Transverse colon (tissue), 4 donors: ENCODE results near the gene RILPL1. TPM values are rescaled to one million over a fixed set of nuclear protein-coding genes. Genes with fewer than 3 reads are reported as not detected.

ENCODE experiments used
- DNase-seq: peaks from one replicate; pipeline ENCODE4 v3.0.0-alpha.2; 2019
- H3K27ac ChIP-seq, 4 donors: fragments of 200-600 bp; sonication (generic); 2 replicates each; pipeline ENCODE4 v1.5.1; 2016 to 2018; ENCODE audit warnings: inconsistent platforms in 4 of 4
- H3K27me3 ChIP-seq: fragments of 200-600 bp; sonication (generic); 2 replicates; pipeline ENCODE4 v1.5.1; 2017; ENCODE audit warnings: inconsistent platforms
- H3K36me3 ChIP-seq, 4 donors: fragments of 200-600 bp; sonication (generic); 2 replicates each; pipeline ENCODE4 v1.5.1; 2017 to 2019; ENCODE audit warnings: inconsistent platforms in 4 of 4
- H3K4me1 ChIP-seq, 4 donors: fragments of 200-600 bp; sonication (generic); 2 replicates each; pipeline ENCODE4 v1.5.1; 2017 to 2020; ENCODE audit warnings: inconsistent platforms in 4 of 4
- H3K4me3 ChIP-seq, 4 donors: fragments of 200-600 bp; sonication (generic); 1 replicate in 1 of 4; 2 replicates in 3 of 4; pipeline versions ENCODE4 v1.5.1 to v1.6.1; 2017 to 2019; ENCODE audit warnings: inconsistent platforms in 4 of 4
- H3K9me3 ChIP-seq, 2 donors: fragments of 200-600 bp; sonication (generic); 2 replicates each; pipeline ENCODE4 v1.5.1; 2017 to 2019; ENCODE audit warnings: inconsistent platforms in 2 of 2
- CTCF ChIP-seq, 5 experiments: fragments of 200-600 bp in 3 of 5; fragments of 450-650 bp in 2 of 5; sonication (generic) in 3 of 5; IDR thresholded peaks; 1 replicate in 2 of 5; 2 replicates in 3 of 5; pipeline ENCODE4 v1.5.1; 2016 to 2017; ENCODE audit warnings: antibody characterized with exemption in 5 of 5, inconsistent platforms in 3 of 5, mild to moderate bottlenecking in 2 of 5, moderate library complexity in 1 of 5
- EP300 ChIP-seq: sonication (generic); formaldehyde crosslinking; IDR thresholded peaks from one replicate; pipeline ENCODE4 v1.6.1; 2017; ENCODE audit warnings: antibody characterized with exemption, low read depth
- POLR2A ChIP-seq: fragments of 450-650 bp; IDR thresholded peaks from one replicate; pipeline ENCODE4 v1.6.1; 2016; ENCODE audit warnings: antibody characterized with exemption, mild to moderate bottlenecking, moderate library complexity
- POLR2AphosphoS5 ChIP-seq, 3 donors: sonication (generic); formaldehyde crosslinking; IDR thresholded peaks; one replicate each; pipeline ENCODE4 v1.6.1; 2016; ENCODE audit warnings: antibody characterized with exemption in 3 of 3
- WGBS, 2 donors: methylation state at CpG; one replicate each; pipeline ENCODE4 v1.1.5; 2018; ENCODE audit warnings: low coverage in 1 of 2; 5-methylcytosine and 5-hydroxymethylcytosine counted together
- in situ Hi-C, 4 donors: fragments of 200-750 bp; cut with MboI; loops; one replicate each; pipeline versions ENCODE4 v1.15.0 to v1.15.1; 2017; ENCODE audit warnings: low sequenced_read_pairs in 3 of 4, low pct_ligation_motif_present in 1 of 4, low pct_unique_long_range_greater_than_20kb in 1 of 4
- intact Hi-C: fragments of 100-400 bp; cut with DNase I; formaldehyde crosslinking; loops from one replicate; pipeline ENCODE4 v1.15.1; 2023; ENCODE audit warnings: low total_unique reads
- total RNA-seq, 4 donors: library from RNA; depleted of rRNA; stranded (reverse); fragments of >200 nt; gene quantifications; one replicate each; pipeline ENCODE4 v1.1.0, GENCODE V29; 2016

Gene RILPL1
- total RNA-seq, 4 donors from 2014 or later, result 1.6 to 6.7 (median 5.0) TPM

GRCh38 chr12:123532808-123533649, 490 bp downstream of the RILPL1 start:
- 12 to 60% methylated on average over 2 to 57 of the region's 79 CpGs for whole genome bisulfite sequencing, 2 donors
- H3K9me3 ChIP-seq, result no peaks in the 10 kb centered on the region
- no peaks in the 10 kb centered on the region for H3K27me3 ChIP-seq
- in situ Hi-C loops, result no loop called here
- peaks cover 10 to 31% (median 14%) of the 10 kb centered on the region in 4 donors for H3K4me1 ChIP-seq
- DNase-seq, result peak; percentile 30
- H3K27ac ChIP-seq, result peak overlapping the region; percentile 61 to 89 (median 82)
- no peak for TF ChIP-seq EP300
- TF ChIP-seq POLR2AphosphoS5 (IDR thresholded peaks at IDR 0.05), result no peak
- TF ChIP-seq CTCF (IDR thresholded peaks at IDR 0.05), result no peak
- TF ChIP-seq POLR2A, result no peak
- intact Hi-C loops, result no loop called here
- H3K4me3 ChIP-seq, result peak overlapping the region; percentile 50 to 84 (median 68)
- H3K36me3 ChIP-seq, result no peaks in the 10 kb centered on the region

GRCh38 chr12:123532019-123532418, 1.5 kb downstream of the RILPL1 start:
- no peaks in the 10 kb centered on the region for H3K27me3 ChIP-seq
- 22% methylated on average over 1 of the region's 1 CpG; no CpG with 5 or more reads in 1 of the 2 donors for WGBS, 2 donors
- H3K36me3 ChIP-seq, result no peaks in the 10 kb centered on the region
- peak overlapping the region in 3 of 4 donors; percentile 21 to 84 (median 79) for H3K27ac ChIP-seq
- in situ Hi-C loops, result no loop called here
- H3K4me1 ChIP-seq, result peaks cover 10 to 31% (median 14%) of the 10 kb centered on the region in 4 donors
- DNase-seq, result peak; percentile 21
- TF ChIP-seq POLR2AphosphoS5 (IDR thresholded peaks at IDR 0.05) (no peak), CTCF (IDR thresholded peaks at IDR 0.05) (no peak), POLR2A (no peak), EP300 (no peak)
- peak overlapping the region in 1 of 4 donors; percentile 81 for H3K4me3 ChIP-seq
- intact Hi-C loops, result no loop called here
- H3K9me3 ChIP-seq, result no peaks in the 10 kb centered on the region

GRCh38 chr12:123531091-123531490, 2.4 kb downstream of the RILPL1 start:
- H3K9me3 ChIP-seq, result no peaks in the 10 kb centered on the region
- no peaks in the 10 kb centered on the region for H3K27me3 ChIP-seq
- no peaks in the 10 kb centered on the region for H3K36me3 ChIP-seq
- no peak overlapping the region for H3K4me3 ChIP-seq
- no peak for DNase-seq
- WGBS, 2 donors, result 66% methylated on average over 7 of the region's 7 CpGs; no CpG with 5 or more reads in 1 of the 2 donors
- intact Hi-C loops (no loop called here), in situ Hi-C loops (no loop called here)
- TF ChIP-seq POLR2AphosphoS5 (IDR thresholded peaks at IDR 0.05) (no peak), CTCF (IDR thresholded peaks at IDR 0.05) (no peak), EP300 (no peak), POLR2A (no peak)
- peaks cover 10 to 31% (median 14%) of the 10 kb centered on the region in 4 donors for H3K4me1 ChIP-seq
- H3K27ac ChIP-seq, result no peak overlapping the region

GRCh38 chr12:123530668-123531067, 2.9 kb downstream of the RILPL1 start:
- WGBS, 2 donors, result 88 to 89% methylated on average over 4 to 5 of the region's 5 CpGs
- H3K27ac ChIP-seq, result no peak overlapping the region
- TF ChIP-seq EP300 (no peak), POLR2AphosphoS5 (IDR thresholded peaks at IDR 0.05) (no peak), POLR2A (no peak), CTCF (IDR thresholded peaks at IDR 0.05) (no peak)

More at GRCh38 chr12:123530668-123531067, 2.9 kb downstream of the RILPL1 start:
- intact Hi-C loops, result no loop called here
- H3K4me3 ChIP-seq, result no peak overlapping the region
- H3K27me3 ChIP-seq, result no peaks in the 10 kb centered on the region
- no peak for DNase-seq
- no peaks in the 10 kb centered on the region for H3K36me3 ChIP-seq
- peaks cover 10 to 31% (median 14%) of the 10 kb centered on the region in 4 donors for H3K4me1 ChIP-seq
- no peaks in the 10 kb centered on the region for H3K9me3 ChIP-seq
- in situ Hi-C loops, result no loop called here
